ENCODE measurements around the gene MROH9. TPM values are rescaled to one million over a fixed set of nuclear protein-coding genes. Genes with fewer than 3 reads are reported as not detected.

Gene MROH9
- total RNA-seq, 4 donors from 2014 or later: 0.11 to 0.40 TPM; not detected in 2

GRCh38 chr1:171075041-171075440 lies 139.7 kb downstream of the MROH9 start:
- no peak for DNase-seq
- intact Hi-C loops (cut with DNase I): no loop called here
- H3K4me3 ChIP-seq (replicated peaks in 1 of 3): no peak overlapping the region
- 87 to 90% methylated on average over 3 of the region's 3 CpGs for WGBS, 2 donors
- no peaks in the 10 kb centered on the region for H3K27me3 ChIP-seq
- TF ChIP-seq POLR2A (IDR thresholded peaks at IDR 0.05) (no peak), CTCF (IDR thresholded peaks at IDR 0.05) (no peak)
- no peak overlapping the region for H3K27ac ChIP-seq
- no peaks in the 10 kb centered on the region for H3K9me3 ChIP-seq
- no peaks in the 10 kb centered on the region for H3K36me3 ChIP-seq
- H3K4me1 ChIP-seq: no peaks in the 10 kb centered on the region

DNA sequence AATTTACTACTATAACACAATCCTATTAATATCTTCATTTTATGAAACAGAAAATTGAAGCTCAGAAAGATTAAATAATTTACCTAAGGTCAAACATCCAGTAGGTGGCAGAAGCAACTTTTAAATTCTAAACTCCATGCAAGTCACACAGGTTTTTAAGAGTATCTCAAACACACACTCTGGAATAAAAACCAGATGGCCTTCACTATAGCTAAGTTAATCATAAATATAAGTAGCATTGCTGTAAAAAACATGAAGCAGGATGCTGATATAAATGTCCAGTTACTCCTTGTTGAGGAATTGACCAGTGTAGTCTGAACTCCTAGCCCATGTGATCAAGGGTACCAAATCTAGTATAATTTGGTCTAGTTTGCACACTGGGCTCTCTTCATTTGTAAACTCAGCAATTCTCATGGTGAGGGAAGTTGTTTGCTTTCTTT lies 146.0 kb downstream of the MROH9 start:
- Histone ChIP-seq H3K27me3 (no peaks in the 10 kb centered on the region), H3K9me3 (no peaks in the 10 kb centered on the region), H3K4me3 (replicated peaks in 1 of 3) (no peak overlapping the region), H3K4me1 (peaks cover 15 to 24% of the 10 kb centered on the region in 2 donors), H3K36me3 (no peaks in the 10 kb centered on the region), H3K27ac (peak overlapping the region in 2 of 3 donors; percentile 14 to 29)
- no peak for TF ChIP-seq POLR2A (IDR thresholded peaks at IDR 0.05)
- TF ChIP-seq CTCF (IDR thresholded peaks at IDR 0.05): peak in 4 of 6 experiments; percentile 50 to 58 (median 56)
- intact Hi-C loops (cut with DNase I): loop anchor here (5.0 to 10.0 kb wide), 2 partner anchors 113 to 146 kb away; no protein-coding TSS in a partner anchor
- no peak for DNase-seq

DNA sequence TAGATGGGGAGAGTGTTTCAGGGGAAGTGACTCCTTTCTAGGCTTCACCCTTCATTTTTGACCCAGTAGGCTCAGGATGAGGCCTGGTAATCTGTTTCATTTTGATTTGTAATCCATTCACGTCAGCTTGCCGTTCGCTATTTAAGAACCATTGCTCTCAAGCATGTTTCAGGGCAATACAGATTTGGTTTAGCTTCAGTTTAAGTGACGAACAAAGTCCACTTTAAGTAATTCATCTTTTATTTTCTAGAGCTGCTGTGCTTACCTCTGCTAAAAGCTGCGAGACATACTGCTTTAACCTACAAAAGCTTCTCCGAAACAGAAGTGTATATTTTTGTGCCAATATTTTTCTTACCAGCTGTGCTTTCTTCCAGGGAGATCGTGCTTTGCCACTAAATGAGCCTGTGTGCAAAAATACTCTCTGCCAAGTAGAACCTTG lies 146.4 kb downstream of the MROH9 start:
- intact Hi-C loops (cut with DNase I): loop anchor here (5.0 to 10.0 kb wide), 2 partner anchors 113 to 146 kb away; no protein-coding TSS in a partner anchor

GRCh38 chr1:171082606-171083005 lies 147.3 kb downstream of the MROH9 start:
- Histone ChIP-seq H3K9me3 (no peaks in the 10 kb centered on the region), H3K27me3 (no peaks in the 10 kb centered on the region), H3K27ac (peak overlapping the region in 1 of 3 donors; percentile 9), H3K4me1 (peaks cover 15 to 24% of the 10 kb centered on the region in 2 donors), H3K4me3 (replicated peaks in 1 of 3) (no peak overlapping the region), H3K36me3 (no peaks in the 10 kb centered on the region)
- no peak for DNase-seq
- no peak for TF ChIP-seq CTCF (IDR thresholded peaks at IDR 0.05)
- TF ChIP-seq POLR2A (IDR thresholded peaks at IDR 0.05): no peak
- intact Hi-C loops (cut with DNase I): loop anchor here (5.0 to 10.0 kb wide), 2 partner anchors 112 to 145 kb away; no protein-coding TSS in a partner anchor
- WGBS, 2 donors: 80 to 86% methylated on average over 1 of the region's 1 CpG

More for the DNA sequence above, 146.4 kb downstream of the MROH9 start:
- H3K9me3 ChIP-seq: no peaks in the 10 kb centered on the region
- no peak for DNase-seq
- no peaks in the 10 kb centered on the region for H3K27me3 ChIP-seq
- 40 to 50% methylated on average over 7 of the region's 7 CpGs for WGBS, 2 donors
- H3K27ac ChIP-seq: peak overlapping the region in 2 of 3 donors; percentile 14 to 29
- H3K4me3 ChIP-seq (replicated peaks in 1 of 3): no peak overlapping the region
- H3K4me1 ChIP-seq: peaks cover 15 to 24% of the 10 kb centered on the region in 2 donors
- H3K36me3 ChIP-seq: no peaks in the 10 kb centered on the region
- no peak for TF ChIP-seq POLR2A (IDR thresholded peaks at IDR 0.05)
- TF ChIP-seq CTCF (IDR thresholded peaks at IDR 0.05): no peak

DNA sequence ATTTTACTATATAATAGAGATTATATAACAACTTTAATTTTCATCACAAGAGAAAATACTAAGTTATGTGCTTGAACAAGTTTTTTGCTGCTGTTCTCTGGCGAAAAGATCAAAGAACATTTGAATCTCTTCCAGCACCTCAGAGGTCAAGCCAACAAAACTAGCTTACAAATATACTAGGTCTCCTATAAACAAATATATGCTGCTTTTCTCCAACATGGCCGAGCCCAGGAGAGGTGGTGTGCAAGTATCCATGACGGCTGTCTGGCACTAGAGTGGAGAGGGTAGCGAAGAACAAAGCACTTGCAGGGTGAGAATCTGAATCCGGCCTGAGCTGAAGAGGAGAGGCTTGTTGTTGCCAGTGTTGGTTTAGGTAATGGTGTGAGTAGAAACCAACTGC lies 147.9 kb downstream of the MROH9 start:
- peak; percentile 60 to 73 for DNase-seq
- no peak for TF ChIP-seq POLR2A (IDR thresholded peaks at IDR 0.05)
- no peak for TF ChIP-seq CTCF (IDR thresholded peaks at IDR 0.05)
- H3K27me3 ChIP-seq: no peaks in the 10 kb centered on the region
- no peaks in the 10 kb centered on the region for H3K36me3 ChIP-seq
- H3K9me3 ChIP-seq: no peaks in the 10 kb centered on the region
- intact Hi-C loops (cut with DNase I): loop anchor here (5.0 to 10.0 kb wide), 2 partner anchors 112 to 144 kb away; no protein-coding TSS in a partner anchor
- no peak overlapping the region for H3K4me3 ChIP-seq (replicated peaks in 1 of 3)
- peaks cover 15 to 24% of the 10 kb centered on the region in 2 donors for H3K4me1 ChIP-seq
- WGBS, 2 donors: 37 to 46% methylated on average over 5 of the region's 5 CpGs
- no peak overlapping the region for H3K27ac ChIP-seq
